LNCAP (cell line): ENCODE results near the gene XCL2.

Experiments used
- CTCF ChIP-seq: fragments of 450-650 bp; IDR thresholded peaks from 2 replicates; pipeline ENCODE4 v1.5.1; 2017; ENCODE audit warnings: mild to moderate bottlenecking

Gene XCL2

GRCh38 chr1:168529518-168529917 lies 14.3 kb downstream of the XCL2 start:
- TF ChIP-seq CTCF = no peak

- no peak for TF ChIP-seq CTCF
These were observed 22.3 kb downstream of the XCL2 start for GRCh38 chr1:168521401-168522000.

- TF ChIP-seq CTCF = no peak
These were observed 23.0 kb downstream of the XCL2 start for GRCh38 chr1:168520832-168521231.

GRCh38 chr1:168520052-168520751 lies 23.6 kb downstream of the XCL2 start:
- TF ChIP-seq CTCF = no peak

- TF ChIP-seq CTCF = no peak
These were observed 25.0 kb downstream of the XCL2 start for GRCh38 chr1:168518813-168519212.

- no peak for TF ChIP-seq CTCF
These were observed 25.6 kb downstream of the XCL2 start for GRCh38 chr1:168518201-168518689.

GRCh38 chr1:168514455-168514854 lies 29.3 kb downstream of the XCL2 start:
- no peak for TF ChIP-seq CTCF
